ENCODE results near the gene CFAP161.

CFAP161 gene, protein sequence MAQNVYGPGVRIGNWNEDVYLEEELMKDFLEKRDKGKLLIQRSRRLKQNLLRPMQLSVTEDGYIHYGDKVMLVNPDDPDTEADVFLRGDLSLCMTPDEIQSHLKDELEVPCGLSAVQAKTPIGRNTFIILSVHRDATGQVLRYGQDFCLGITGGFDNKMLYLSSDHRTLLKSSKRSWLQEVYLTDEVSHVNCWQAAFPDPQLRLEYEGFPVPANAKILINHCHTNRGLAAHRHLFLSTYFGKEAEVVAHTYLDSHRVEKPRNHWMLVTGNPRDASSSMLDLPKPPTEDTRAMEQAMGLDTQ

DNA sequence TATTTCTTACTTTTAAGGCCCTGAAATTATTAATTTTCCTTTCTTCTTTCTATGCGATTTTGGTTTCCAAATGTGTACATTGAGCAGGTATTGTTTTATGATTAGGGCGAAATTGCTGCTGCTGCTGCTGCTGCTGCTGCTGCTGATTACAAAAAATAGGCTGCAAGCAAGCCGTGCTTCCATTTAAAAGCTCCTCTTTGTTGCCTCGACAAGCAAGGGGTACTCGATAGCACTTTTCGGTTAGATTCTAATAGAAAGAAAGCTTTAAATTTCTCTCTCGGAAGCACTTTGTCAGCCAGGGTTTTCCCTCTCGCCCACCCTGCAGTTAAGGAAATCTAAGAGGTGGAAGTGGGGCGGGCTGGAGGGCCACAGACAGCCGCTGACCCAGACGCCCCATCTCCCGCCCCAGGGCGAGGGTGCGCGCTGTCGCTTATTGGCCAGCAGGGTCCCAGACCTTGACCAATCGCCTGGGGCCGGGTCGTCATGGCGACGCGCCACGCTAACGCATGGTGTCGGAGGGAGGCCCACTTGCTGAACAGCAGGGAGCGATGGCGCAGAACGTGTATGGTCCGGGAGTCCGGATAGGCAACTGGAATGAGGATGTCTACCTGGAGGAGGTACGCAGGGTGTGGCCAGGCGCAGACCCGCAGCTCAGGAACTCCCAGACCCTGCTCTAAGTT, at the start of gene CFAP161:
Gene CFAP161, plus strand, starts transcription at position 489 of the 680 bp plus-strand sequence. Its CDS starts 60 bp downstream, at position 549.
- DNase-seq, result peak; percentile 41

DNA sequence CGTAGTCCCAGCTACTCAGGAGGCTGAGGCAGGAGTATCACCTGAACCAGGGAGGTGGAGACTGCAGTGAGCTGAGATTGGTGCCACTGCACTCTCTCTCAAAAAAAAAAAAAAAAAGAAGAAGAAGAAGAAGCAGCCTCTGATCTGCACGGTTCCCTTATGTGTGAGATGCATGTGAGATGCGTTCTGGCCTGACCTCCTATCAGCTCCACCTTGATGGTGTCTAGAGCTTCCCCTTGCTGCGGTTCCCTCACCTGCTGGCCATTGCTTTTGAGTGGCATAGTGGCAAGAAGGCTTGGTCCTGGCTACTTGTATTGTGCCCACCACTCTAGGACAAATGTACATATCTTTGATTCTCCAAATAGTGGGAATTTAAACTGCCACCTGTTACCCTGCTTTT, 49.4 kb upstream of the CFAP161 start:
- no peak for DNase-seq

DNA sequence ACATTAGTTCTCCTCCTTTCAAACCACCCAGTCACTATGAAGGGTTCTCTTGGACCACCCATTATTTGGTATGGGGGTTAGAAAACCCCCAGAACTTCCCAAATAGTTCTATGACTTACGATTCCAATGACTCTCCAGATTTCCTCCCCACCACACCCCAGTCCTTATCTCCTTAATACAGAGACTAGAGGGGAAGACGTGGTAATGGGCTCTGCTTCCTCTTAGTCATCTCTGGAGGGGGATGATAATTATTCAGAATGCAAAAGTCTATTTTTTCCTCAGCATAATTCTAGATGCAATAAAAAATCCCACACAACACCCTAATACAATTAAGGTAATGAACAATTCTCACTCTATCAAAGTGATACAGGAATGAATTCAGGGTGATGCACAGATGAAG, 48.9 kb upstream of the CFAP161 start:
- no peak for DNase-seq

DNA sequence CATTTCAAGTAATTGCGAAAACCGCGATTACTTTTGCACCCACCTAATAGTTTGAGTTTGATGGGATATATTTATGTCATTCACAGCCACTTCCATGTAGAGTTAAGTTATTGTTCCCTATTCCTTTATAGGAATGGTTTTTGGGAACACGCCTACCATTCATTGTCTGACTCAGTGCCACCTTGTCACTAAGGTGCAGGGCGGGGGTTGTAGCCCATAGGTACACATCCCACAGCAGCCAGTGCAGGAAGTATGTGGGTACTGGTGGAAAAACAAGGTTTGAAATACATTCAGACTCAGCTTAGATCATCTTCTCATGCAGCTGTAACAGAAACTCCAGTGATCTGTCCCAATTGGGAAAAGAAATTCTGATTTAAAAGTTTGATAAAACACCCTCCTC, 48.2 kb upstream of the CFAP161 start:
- no peak for DNase-seq

DNA sequence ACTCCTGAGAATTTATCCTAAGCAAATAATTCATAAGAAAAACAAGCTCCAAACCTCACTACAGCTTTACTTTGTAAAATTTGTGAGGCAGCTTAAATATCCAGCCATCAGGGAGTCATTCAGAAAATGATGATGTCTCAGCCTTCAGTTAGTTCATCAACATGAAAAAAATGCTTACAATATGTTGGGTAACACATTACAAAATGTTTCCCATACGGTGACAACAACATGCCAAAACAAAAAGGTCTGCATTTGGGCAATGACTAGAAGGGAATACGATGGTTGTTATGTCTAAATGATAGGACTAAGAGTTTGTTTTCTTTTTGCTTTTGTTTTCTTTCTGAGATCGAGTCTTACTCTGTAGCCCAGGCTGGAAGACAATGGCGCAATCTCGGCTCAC, 47.0 kb upstream of the CFAP161 start:
- no peak for DNase-seq

DNA sequence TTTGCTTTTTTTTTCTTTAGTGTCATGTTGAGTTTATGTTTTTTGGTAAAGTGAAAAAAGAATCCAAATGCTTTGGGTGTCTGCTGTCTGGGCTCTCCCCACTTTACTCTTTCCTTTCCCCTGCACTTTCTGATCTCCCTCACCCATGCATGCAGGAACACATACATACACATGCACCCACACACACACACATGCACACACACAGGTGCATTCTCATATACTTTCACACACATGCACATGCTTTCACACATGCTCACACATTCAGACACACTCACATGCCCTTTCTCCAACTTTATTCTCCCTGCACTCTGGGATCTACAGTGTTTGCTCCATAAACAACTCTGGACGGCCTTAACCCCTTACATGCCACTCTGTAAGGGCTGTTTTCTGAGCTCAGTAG, 46.4 kb upstream of the CFAP161 start:
- no peak for DNase-seq

DNA sequence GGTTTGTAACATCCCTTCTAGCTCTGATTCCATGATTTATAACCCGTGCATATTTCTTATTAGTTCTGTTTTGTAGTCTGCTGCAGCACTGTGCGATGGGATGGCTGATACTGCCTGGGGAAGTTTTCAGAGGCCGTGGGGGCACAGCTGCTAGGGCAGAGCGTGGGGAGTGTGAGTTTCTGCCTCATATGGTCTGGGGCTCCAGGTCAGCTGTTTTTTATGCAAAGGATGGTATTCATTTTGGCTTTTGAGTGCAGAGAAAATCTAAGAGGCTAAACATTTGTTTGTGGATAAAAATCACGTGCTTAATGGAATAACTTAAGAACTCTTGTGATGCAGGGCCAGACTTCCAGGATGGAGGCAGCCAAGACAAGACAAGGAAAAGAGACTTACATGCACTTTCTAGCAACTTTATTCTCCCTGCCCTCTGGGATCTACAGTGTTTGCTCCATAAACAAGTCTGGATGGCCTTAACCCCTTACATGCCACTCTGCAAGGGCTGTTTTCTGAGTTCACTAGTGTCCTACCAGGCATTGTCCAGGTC, 45.5 kb upstream of the CFAP161 start:
- DNase-seq, result no peak

DNA sequence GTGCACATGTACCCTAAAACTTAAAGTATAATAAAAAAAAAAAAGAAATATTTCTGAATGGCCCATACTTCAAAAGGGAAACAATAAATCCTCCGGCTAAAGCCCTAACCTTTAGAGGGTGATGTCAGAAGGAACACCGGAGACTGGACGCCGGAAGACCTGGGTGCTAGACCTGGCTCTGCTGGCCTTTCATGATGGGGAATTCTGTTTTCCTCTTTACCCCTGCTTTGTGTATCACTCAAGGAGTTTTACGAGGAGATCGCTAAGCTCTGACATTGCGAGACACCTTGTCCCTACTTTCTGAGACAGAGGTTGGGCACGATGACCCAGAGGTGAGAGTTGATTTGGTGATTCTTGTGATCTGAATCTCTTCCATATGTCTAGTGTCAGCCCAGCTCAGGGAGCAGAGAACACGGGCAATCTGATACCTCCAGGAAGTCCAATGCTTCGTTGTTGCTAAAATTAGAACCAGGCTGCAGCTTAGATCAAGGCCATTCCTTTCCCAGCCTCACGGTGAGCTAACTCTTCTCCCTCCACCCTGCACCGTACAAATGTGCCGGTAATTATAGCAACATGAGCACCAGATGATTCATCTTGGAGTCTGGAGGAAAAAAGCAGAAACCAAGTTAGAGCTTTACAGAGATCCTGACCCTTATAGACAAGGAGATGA, 42.0 kb upstream of the CFAP161 start:
- DNase-seq, result no peak

DNA sequence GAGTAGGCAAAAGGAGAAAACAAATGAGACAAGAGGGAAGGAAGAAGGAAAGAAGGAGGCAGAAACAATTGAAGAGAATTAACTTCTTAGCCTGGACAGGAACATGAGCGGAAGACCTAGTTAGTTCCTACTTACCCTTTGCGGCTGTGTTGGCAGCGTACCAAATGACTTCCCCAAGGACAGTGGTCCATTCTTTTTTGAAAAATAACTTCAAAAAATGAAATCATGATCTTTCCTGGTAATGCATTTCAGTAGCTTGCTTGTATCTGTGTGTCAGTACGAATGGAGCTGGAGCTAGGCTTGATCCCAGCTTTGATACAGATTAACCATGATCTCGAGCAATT, 41.5 kb upstream of the CFAP161 start:
- DNase-seq, result no peak

DNA sequence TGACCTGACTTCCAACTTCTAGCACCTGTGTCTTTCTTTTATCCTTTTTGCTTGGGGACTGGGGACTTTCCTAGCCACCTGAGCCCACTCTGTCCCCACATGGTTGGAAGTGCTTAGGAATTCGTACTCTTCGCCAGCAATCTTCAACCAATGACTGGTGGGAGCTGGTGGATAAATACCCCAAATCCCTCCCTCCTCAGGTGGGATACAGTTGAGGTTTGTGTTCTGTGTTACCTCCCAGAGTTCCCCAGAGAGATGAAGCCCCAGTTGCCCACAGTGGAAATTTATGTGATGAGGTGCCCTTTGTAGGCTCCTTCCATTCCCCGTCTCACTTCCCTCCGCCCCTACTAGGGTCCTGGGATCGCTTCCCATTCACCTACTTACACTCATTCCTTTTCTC, 40.1 kb upstream of the CFAP161 start:
- DNase-seq, result no peak

DNA sequence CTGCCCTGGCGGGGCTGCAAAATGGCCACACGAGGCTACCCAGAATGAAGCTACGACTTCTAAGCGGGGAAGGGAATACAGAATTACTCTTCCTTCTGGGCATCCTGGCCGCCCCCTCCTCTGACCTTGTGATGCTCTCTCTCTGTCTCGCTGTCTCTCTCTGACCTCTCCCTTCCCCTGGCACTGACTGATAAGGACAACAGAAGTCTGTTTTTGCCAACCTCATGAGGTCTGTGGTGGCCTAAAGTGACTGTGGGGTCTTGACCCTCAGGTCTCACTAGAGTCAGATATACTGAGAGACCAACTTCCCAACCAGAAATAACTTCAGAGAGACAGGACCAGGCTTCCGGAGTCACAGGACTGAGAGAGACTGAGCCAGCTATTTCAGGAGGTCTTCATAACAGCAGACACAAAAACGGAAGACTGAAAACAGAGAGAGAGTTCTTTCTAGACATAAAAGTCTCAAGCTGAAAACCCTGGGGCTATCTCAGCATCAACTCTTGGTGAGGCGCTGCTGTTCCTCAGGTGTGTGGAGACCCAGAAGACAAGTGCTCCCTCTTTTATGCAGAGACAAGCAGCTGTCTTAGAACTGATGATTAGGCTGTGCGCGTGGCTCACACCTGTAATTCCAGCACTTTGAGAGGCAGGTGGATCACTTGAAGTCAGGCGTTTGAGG, 38.2 kb upstream of the CFAP161 start:
- DNase-seq, result no peak

DNA sequence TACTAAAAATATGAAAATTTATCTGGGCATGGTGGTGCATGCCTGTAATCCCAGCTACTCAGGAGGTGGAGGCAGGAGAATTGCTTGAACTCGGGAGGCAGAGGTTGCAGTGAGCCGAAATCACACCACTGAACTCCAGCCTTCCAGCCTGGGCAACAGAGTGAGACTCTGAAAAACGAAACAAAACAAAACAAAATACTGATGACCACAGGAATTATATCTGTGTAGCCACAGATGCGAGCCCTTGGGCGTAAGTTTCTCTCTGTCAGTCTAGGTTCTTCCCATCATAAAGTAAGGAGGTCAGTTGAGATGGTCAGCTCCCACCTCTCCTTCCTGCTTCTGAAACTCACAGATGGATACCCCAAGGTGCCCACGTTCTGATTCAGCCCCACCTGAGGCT, 37.7 kb upstream of the CFAP161 start:
- no peak for DNase-seq

DNA sequence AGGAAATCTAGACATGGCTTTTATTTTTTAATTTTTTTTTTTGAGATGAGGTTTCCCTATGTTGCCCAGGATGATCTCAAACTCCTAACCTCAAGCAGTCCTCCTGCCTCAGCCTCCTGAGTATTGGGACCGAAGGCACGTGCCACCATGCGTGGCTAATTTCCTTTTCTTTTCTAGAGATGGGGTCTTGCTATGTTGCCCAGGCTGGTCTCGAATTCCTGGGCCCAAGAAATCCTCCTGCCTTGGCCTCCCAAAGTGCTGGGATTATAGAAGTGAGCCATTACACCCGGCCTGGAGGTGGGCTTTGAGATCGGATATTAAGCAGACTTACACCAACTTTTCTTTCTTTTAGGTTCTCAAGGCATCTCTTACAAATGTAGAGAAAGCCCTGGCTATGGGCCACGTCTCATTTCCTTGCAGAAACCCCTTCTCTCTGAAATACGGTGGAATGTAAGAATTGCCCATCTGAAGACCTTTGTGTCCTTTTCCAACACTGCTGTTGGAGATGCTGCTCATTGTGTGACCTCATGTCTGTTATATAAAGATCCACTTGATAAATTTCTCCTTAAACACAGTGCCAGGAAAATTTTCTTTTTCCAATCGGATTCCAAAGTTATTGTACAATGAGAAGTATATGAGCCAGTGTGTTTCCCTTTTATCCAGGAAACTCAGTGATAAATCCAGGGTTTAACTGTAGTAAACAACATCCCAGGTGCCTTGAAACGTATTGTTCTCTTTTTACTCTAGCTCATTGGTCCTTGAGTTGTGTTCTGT, 36.8 kb upstream of the CFAP161 start:
- no peak for DNase-seq

DNA sequence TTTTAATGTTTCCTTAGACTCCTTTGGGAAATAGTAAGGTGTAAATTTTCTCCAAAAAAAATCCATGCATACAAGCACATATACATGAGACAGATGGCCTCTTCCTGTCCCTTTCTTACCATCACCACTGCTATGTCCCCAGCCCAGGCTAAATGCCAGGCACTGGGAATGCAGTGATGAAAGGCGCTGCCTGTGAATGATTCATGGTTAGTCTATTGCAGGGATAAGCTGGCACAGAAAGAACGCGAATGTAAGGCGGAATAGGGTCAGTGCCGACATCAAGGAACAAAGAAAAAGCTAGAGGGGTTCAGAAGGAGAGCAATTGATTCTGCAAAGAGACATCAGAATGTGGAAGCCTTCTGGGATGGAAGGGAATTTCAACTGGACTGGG, 36.2 kb upstream of the CFAP161 start:
- no peak for DNase-seq

DNA sequence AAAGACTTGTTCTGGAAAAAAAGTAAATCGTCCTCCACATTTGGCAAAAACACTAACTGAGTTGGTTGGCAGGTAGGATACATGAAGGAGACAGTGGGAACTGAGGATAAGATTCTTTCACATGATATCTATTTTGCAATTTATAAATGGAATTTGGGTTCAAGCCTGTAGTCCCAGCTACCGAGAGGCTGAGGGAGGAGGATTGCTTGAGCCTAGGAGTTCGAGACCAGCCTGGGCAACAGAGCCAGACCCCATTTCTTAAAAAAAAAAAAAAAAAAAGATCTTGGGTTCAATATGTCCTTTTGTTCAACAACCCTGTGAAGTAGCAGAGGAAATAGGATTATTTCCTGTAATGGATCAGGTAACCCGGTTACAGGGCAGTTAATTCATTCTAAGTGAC, 35.7 kb upstream of the CFAP161 start:
- DNase-seq, result no peak

DNA sequence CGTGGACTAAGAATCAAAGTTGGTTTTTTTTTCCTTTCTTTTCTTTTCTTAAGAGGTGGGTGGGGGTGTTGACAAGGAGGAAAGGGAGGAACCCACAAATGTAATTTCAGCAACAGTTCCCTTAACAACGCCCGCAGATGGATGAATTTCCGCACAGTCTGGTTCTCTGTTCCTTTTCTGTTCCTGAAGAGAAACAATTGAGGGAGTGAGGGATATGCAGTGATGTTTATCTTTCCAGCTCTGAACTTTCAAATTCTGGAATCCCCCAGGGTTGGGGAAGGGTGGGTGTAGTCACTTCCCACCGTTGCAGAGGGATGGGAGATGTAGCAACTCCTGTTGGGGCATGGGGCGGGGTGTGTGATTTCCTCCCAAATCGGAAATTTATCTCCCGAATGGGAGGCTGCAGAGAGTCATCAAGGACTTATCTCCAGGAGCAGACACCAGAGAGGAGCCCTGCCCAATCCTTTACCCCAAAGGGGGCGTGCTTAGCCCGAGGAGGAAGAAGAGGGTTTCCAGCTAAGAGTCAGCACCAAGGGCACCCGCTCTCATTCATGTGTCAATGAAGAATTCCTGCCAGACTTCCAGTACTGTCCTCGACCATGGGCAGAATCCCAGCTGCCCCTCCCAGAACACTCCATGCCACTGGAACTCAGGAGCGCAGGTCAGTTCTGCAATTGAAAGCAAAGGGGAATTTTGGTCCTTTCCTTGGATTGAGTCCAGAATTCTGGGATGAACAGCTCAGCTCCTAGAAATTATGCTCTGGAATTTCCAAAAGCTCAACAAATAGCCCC, 35.0 kb upstream of the CFAP161 start:
- DNase-seq, result no peak

DNA sequence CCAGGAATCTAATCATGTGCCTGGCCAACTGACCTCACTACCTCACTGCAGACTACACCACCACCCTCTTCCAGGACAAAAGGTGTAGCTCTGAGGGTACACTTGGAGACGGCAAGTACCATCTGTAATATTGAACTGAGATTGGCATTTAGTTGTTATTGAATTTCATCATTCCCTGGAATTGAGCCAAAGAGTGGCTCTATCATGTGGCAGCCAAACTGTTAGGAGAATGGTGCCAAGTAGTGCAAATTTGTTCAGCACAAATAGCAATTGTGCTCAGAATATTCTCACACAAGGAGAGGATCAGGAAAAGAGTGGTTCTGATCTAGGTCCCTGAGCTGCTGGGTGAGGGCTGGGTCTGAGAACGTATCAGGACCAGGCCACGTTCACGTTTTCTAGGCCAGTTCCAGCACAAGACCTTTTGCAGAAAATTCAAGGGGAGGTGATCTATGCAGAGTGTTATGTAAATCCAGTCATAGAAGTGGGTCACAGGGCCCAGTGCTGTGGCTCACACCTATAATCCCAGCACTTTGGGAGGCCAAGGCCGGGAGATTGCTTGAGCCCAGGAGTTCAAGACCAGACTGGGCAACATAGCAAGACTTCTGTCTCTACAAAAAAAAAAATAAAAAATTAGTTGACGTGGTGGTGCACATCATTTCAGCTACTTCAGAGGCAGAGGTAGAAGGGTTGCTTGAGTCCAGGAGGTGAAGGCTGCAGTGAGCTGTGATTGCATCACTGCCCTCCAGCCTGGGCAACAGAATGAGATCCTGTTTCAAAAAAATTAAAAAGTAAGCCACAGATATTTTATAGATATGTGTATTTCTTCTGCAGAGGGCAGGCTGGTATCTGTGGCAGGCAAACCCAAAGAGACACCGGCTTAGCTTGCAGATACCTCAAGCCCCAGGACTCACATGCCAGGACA, 31.9 kb upstream of the CFAP161 start:
- no peak for DNase-seq

DNA sequence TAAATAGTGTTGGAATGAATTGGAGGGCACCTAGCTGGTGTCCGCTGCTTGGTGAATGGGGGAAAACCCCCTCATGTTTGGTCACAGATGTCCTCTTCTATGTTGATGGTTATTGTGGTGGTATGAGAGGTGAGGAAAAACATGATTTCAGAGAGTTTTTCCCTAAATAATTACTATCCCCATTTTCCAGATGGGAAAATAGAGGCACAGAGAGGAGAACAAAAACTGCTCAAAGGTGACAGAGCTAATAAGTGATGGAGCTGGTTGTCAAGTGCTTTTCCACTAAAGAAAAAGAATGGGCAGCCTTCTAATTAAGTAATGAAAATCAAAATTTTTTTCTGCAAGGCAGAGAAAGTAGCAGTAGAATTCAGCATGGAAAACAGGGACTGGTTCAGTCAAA, 30.2 kb upstream of the CFAP161 start:
- DNase-seq, result no peak

DNA sequence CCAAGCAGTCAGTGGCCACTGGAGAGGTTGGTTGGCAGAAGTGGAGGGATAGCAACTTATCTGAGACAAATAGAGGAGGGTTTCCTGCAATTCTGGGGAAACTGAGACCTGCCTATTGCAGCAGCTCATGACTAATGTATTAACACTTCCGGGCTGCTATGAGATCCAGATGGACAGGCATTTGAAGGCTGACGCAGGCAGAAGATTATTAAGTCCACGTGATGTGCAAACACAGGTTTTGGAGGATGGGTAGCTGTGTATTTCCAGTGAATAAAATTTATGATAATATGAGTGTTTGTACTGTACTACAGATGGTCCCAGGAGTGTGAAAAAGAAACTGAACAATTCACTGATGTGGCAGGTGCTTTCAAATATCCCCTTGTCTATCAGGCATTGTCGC, 28.5 kb upstream of the CFAP161 start:
- no peak for DNase-seq

DNA sequence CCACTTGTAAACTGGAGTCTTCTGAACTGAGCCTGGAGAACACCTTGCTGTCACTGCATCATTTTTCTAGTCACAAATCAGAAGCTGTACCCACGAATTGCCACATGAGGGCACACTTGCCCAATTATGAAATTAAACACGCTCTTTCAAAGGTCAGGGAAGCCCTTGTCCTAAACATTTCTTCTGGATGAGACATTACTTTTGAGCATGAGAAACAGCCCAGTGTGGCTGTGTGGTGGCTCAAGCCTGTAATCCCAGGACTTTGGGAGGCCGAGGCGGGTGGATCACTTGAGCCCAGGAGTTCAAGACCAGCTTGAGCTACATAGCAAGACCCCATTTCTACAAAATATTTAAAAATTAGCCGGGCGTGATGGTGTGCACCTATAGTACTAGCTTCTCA, 27.5 kb upstream of the CFAP161 start:
- no peak for DNase-seq

DNA sequence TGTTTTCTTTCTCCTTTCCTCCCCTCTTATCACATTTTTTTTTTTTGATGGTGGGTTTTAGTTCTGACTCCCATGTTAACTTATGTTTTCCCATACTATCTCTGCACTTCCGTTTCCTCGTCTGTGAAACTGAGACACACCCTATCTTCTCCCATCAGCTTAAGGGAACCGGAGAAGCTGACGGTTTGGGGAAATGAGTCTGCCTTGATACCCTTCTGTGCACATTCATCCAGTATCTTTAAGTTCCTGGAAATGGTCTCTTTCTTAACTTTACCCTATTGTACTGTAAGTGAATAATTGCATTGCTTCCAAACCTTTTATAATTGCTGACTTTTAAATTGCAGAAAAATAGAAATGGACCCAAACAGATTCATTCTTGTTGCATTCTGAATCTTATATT, 26.2 kb upstream of the CFAP161 start:
- DNase-seq, result no peak

All from NCI-H2081 treated with DMSO at 0.1 percent for 48 hours (cell line).